HG03097 (cell line): ENCODE measurements around the gene AUTS2.

ENCODE experiments used
- ATAC-seq: cut with Tn5 transposase; IDR thresholded peaks from one replicate; pipeline ENCODE4 v1.9.1; 2021; ENCODE audit not compliant: unreplicated experiment, low FRiP score

AUTS2 gene

GRCh38 chr7:70313271-70313670 is 715.0 kb downstream of the AUTS2 start:
- no peak for ATAC-seq

DNA sequence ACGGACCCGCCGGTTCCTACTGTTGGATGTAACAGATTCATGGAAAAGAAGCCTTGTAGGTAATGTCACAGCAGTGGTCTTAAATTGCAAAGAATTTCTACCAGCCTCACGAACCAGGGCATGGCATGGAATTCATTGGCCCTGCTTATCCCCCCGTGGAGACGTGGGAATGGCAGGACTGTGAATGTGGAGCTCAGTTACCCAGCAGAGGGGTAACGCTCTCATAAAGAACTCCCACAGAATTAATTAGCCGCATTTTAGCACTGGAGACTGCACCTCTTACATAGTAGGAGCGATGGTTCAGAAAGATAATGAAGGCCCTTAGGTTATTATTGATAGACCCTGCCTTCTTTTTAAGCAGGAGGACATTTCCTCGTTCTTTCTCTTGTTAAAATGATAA is 715.4 kb downstream of the AUTS2 start:
- no peak for ATAC-seq

DNA sequence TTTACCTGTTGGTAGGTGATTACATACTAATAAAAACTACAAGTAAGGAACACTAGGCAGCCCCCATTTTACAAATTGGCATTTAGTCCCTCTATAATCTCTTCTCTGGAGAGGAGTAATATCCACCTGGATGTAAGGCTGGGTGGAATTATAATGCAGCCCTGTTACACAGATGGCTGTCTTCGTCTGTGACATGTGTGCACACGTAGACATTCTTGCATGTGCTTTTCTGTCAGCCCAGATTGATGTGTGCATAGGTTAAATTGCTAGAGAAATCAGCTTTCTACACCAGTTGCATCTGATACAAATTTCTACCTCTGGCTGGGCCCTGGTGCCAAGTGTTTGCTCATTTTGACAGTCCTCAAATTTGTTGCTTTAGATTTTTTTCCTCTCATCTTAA is 715.9 kb downstream of the AUTS2 start:
- no peak for ATAC-seq

DNA sequence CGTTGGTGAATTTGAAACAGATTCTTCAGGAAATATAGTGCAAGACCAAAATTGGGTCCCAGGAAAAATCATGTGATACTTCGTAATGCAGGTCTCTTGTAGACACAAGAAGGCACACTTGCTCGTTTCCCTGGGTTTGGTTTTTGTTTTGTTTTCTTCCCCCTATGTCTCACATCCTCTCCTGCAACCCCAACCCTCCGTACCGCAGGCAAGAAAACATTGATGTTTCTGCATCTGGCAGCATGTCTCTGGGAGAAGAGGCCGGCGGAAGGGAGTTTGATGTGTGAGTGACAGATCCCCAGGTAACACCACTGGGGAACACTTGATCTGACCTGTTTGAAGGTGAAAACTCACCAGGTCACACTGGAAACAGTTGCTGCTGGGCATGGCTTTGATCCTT is 718.5 kb downstream of the AUTS2 start:
- no peak for ATAC-seq

DNA sequence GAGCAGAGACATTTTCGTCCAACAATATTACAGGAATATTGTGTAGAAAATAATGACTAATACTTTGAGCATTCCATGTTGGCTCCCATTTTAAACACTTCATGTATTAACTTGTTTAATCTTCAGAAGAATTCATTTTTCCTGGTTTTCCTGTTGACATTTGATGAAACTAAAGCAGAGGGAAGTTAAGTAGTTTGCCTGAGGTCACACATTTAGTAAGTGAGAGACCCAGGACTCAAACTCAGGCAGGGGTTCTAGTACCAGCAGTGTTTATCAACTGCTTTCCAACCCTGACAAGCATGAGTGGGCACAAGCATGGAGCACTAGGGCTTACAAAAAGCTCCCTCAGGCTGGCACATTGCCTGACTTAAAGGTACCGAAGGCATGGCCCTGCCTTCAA is 719.1 kb downstream of the AUTS2 start:
- ATAC-seq: no peak

DNA sequence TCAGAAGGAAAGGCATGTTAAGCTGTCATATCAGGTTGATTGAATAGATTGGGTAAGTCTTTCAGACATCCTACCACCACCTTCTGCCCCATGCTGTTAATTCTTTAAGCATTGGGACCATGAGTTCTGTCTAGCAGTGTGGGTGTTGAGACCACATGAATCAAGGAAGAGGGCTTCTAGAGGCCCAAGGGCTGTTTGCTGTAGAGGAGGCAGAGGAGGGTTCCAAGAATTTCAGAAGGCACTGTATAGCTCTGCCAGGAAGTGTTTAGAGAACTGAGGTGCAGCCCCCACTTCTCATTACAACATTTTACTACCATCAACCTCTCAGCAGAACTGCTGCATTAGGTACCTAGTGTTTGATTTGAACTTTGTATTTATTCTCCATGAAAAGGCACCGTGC is 720.2 kb downstream of the AUTS2 start:
- no peak for ATAC-seq

DNA sequence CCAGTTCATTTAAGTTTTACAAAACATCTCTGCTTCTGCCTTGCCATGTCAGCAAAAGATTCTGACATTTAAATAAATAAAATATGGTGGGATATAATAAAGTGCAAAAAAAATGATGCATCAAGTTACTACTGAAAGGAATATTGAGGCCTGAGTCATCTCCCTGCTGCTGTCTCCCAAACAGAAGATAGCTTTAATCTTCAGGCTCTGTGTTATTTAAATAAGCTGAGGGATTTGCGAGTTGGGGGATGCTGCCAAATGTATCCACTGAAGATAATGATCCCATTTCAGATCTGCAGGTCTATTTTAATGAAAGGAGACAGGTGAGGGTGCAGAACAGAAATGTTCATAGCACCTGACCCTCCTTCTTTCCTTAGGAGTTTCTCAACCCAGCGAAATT is 720.8 kb downstream of the AUTS2 start:
- ATAC-seq: no peak

- no peak for ATAC-seq
Observed at GRCh38 chr7:70321016-70321590, 722.8 kb downstream of the AUTS2 start.

DNA sequence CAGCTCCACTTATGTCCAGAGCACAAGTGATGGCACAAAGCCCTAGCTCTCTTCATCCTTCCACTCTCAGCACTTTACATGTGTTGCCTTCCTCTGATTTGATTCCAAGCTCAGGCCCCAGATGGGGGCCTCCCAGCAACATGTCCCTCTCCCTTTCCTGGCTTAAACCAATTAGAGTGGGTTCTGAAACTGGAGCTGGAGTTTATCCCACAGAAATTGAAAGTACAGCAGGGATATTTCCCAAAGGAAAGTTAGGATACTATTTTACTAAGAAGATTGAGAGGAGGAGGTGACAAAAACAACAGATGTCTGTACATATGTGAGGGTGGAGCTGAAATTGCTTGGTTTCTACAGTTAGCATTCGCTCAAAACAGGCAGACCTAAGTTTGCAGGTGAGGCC is 724.6 kb downstream of the AUTS2 start:
- no peak for ATAC-seq

- ATAC-seq: no peak
Observed at GRCh38 chr7:70325509-70326101, 727.3 kb downstream of the AUTS2 start.

- ATAC-seq: no peak
Observed at GRCh38 chr7:70334295-70334694, 736.0 kb downstream of the AUTS2 start.

DNA sequence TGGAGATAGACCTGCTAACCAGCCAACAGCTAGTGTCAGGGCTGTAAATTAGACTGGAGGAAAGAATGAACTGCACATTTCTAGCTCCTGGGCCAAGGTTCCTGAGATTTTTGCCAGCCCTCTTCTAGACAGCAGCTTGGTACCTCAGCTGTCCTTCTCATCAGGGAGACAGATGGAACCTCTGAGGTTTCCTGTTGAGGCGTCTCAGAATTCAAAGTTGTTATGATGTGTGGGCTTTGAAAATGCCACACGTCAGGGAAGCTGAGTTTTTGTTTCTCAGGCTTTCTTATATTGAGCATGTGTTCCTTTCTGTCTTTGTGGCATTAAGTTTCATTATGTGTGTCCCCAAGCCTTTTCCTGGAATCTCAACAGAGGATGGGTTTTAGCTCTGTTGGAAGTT is 736.6 kb downstream of the AUTS2 start:
- no peak for ATAC-seq

GRCh38 chr7:70336536-70336935 is 738.3 kb downstream of the AUTS2 start:
- no peak for ATAC-seq

DNA sequence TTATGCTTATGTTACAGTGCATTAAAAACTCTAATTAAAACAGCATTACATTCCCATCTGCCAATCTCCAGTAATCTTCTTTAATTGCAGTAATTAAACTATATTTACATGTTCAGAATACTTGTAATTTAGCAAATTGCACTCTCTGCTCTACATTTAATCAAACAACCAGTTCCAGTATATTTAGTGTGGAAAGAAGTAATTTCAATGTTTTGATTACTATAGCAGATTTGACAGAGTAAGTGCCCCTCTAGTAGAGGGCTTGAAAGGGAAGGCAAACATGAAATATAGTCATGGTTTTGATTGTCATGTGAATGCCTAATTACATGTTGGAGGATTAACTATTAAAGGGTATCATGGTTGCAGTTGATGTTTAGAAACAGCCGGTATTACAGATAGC is 739.7 kb downstream of the AUTS2 start:
- no peak for ATAC-seq

DNA sequence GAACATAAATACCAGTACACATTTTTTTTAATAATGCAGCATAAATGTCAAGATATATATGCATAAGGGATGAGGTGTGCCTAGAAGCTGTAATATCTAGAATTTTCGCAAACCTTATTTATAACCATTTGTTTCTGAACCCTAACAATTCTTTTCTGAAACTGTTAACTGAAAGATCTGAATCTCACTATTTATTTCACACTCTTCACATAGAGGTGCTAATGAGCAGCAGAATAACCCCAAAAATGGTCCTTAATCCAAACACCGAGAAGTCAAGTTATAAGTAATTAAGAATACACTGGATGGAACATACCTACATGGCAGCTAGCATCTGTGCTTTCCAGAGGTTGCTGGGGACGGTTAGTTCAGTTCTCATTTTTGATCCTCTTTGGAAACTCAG is 742.0 kb downstream of the AUTS2 start:
- ATAC-seq: no peak

- ATAC-seq: no peak
Observed at GRCh38 chr7:70341446-70341845, 743.2 kb downstream of the AUTS2 start.

DNA sequence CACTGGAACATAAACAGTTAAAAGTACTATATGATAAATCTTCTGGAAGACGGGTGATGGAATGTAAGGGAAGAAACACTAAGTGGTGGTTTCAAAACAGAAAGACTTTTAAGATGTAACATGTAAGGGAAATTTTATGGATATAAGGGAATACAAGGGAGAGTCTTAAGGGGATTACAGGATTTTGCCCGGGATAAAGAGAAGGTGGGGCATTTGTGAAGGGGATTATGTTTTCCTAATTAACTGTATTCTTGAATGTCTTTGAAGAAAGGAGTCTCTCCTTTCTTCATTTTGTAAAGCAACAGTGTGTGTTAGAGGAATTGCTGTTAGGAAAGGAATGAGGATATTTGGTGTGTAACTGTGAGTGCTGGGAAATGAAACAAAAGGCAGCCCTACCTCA is 745.2 kb downstream of the AUTS2 start:
- ATAC-seq: no peak

GRCh38 chr7:70344726-70345125 is 746.5 kb downstream of the AUTS2 start:
- ATAC-seq: no peak

DNA sequence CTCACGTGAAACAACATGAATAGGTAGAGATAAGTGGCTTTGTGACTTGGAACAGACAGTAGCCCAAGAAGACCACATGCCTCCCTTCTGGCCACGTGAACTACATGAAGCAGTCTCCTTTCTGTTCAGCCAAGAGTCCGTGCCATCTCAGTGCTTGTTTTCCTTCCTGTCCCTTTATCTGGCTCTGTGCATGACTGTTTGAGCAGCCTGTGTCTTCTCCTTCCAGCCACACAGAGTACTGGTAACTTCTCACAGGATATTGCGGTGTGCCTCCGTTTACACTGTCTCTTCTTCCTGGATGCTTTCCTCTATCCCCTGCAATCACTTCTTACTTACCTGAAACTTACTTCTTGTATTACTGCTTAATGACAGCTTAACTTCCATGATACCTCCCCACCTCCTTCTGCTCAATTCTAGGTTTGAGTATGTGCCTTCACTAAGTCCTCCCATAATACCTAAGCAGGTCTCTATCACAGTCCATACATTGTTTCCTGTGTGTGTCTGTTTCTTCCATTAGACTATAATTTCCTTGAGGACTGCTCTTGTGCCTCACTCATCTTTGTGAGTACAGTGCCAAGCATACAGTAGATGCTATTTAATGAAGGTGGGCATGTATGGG is 748.7 kb downstream of the AUTS2 start:
- ATAC-seq: no peak

DNA sequence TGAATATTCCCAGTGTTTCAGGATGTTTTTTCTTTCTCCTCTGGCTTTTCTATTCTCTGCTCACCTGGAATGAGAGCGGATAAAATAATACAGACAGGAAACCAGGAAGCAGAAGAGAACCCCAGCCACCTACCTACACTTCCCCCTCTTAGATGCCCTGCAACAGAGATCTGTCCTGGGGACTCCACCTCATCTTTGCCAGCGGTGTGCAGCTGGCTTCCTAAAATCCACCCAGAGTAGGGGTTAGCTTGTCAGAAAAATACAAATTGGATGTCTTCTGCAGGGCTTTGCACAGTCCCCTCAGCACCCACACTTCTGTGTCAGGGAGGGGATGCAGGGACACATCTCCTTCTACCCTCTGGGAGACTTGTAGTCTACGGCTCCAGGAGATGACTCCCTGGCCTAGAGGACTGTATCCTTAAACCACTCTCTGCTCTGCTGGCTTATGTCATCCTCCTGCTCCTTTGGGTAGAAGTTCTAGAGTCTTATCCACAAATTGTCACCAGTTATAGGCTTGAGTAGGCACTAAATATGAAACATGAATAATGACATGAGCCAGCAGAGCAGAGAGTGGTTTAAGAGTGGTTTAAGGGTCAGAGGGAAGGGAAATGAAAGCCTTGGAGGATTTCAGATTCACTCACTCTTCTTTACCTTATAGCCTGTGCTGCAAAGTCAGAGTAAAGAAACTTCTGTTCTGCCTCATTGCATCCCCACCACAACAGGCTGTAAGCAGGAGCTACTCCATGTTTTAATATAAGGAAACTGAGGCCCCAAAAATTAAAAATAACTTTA is 749.4 kb downstream of the AUTS2 start:
- ATAC-seq: peak; percentile 93

DNA sequence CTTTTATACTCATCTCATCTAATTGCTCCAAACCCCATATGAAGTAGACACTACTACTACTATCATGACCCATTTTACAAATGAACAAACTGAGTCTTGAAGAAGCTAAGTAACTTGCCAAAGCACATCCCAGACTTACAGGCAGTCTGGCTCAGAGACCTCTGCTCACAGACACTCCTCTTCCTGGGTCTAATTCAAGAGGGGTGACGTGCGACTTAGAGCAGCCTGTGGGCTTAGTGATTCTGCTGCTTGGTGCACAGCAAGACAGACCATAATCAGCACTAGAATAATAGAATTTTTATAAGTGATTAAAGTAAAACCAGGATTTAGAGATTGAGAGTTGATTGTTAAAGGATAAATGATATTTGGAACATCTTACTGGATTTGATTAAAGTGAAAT is 750.8 kb downstream of the AUTS2 start:
- ATAC-seq: no peak

DNA sequence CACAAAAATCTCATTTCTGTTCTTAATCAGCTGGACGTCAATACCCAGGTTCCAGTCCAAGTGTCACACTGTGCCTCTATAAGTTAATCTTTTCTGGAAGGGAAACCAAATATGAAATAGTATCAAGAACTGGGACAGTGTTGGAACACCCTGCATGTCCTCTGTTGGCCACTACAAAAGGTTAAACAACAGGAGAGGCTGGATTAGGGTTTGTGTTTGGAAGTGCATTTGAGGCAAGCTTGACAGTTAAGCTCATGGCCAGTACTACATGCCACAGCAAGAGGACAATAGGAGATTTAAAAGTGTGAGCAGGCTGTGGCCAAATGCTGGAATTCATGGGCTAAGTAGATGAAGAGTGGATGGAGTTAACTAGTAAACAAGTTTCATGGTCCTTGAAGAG is 751.5 kb downstream of the AUTS2 start:
- ATAC-seq: no peak
